Esophagus squamous epithelium (tissue), 4 donors: ENCODE results near the gene ISG20.

Experiments
- POLR2A ChIP-seq, 4 donors: fragments of 450-650 bp; IDR thresholded peaks; one replicate each; pipeline ENCODE4 v1.6.1; 2017; ENCODE audit warnings: antibody characterized with exemption in 4 of 4, mild to moderate bottlenecking in 4 of 4, moderate library complexity in 3 of 4
- TF ChIP-seq, protein P1 (sequence below), 6 experiments: fragments of 450-650 bp in 4 of 6; fragments of 200-600 bp in 2 of 6; sonication (generic) in 2 of 6; IDR thresholded peaks; one replicate each; pipeline ENCODE4 v1.5.1; 2016 to 2019; ENCODE audit warnings: antibody characterized with exemption in 6 of 6, mild to moderate bottlenecking in 4 of 6, moderate library complexity in 4 of 6

DNA sequence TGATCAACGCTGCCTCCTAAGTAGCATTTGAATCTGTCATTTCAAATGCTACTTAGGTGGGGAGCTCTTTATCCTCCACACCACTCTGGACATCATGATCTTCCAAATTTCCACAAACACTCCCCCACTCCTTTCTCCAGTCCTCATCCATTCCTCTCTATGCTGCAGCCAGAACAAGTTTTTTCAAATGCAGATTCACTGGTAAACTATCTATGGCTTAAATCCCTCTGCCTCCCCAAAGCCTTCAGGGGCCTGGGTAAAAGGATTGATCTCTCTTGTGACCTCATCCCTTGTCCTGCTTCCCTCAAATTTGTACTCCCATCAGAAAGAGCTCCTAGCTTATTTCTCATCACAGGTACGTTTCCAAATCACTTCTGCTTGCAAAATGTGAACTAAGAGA is 19.0 kb upstream of the ISG20 start:
- TF ChIP-seq, protein P1, sequence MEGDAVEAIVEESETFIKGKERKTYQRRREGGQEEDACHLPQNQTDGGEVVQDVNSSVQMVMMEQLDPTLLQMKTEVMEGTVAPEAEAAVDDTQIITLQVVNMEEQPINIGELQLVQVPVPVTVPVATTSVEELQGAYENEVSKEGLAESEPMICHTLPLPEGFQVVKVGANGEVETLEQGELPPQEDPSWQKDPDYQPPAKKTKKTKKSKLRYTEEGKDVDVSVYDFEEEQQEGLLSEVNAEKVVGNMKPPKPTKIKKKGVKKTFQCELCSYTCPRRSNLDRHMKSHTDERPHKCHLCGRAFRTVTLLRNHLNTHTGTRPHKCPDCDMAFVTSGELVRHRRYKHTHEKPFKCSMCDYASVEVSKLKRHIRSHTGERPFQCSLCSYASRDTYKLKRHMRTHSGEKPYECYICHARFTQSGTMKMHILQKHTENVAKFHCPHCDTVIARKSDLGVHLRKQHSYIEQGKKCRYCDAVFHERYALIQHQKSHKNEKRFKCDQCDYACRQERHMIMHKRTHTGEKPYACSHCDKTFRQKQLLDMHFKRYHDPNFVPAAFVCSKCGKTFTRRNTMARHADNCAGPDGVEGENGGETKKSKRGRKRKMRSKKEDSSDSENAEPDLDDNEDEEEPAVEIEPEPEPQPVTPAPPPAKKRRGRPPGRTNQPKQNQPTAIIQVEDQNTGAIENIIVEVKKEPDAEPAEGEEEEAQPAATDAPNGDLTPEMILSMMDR (IDR thresholded peaks at IDR 0.05), result no peak
- no peak for TF ChIP-seq POLR2A (IDR thresholded peaks at IDR 0.05)
